ENCODE data around the gene VAV1. TPM values are rescaled to one million over a fixed set of nuclear protein-coding genes. Genes with fewer than 3 reads are reported as not detected.

Gene VAV1
- total and polyA plus RNA-seq, 2 donors (not counting 1 experiment from before 2014, with no cell fraction given): 62.7 to 98.8 TPM

DNA sequence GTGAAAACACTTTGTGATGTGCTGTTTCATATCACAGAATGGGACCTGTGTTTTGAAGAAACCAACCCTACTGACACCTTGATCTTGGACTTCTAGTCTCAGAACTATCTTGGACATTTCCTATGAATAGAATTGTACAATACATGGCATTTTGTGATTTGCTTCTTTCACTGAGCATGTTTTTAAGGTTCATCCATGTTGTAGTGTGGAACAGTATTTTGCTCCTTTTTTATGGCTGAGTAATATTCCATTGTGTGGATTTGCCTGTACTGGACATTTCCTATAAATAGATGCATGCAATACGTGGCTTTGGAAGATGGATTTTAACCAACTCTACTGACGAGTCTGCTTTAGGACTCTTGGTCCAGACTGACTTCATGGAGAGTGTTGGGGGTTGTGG, 46.8 kb downstream of the VAV1 start:
- no peak overlapping the region for H3K27ac Mint-ChIP-seq
- CTCF ChIA-PET: interaction anchor here (1.0 to 1.4 kb wide), 2 partner anchors 11 to 97 kb away, joined by 3 read pairs; no protein-coding TSS in a partner anchor
- Histone ChIP-seq H4K20me1 (ENCODE audit: control insufficient read depth, insufficient read depth, low read length, poor library complexity, severe bottlenecking) (peaks cover 87% of the 10 kb centered on the region), H3K4me3 (ENCODE audit: control extremely low read depth in 1 of 5, extremely low read depth in 1 of 5, insufficient read depth in 1 of 5, low read depth in 2 of 5, low read length in 4 of 5) (no peak overlapping the region), H3K27ac (ENCODE audit: low read length in 2 of 2) (no peak overlapping the region), H3K36me3 (replicated peaks in 1 of 2; ENCODE audit: control extremely low read depth in 1 of 2, control insufficient read depth in 1 of 2, extremely low read depth in 1 of 2, insufficient read depth in 2 of 2, low read length in 1 of 2) (peaks cover 6 to 54% of the 10 kb centered on the region in 2 experiments), H3K9me3 (ENCODE audit: control extremely low read depth in 1 of 3, control insufficient read depth in 2 of 3, insufficient read depth in 1 of 3, low read length in 2 of 3) (peaks cover 0 to 17% (median 1%) of the 10 kb centered on the region in 3 donors), H3K9ac (ENCODE audit: low read length) (no peak overlapping the region), H3K79me2 (ENCODE audit: control insufficient read depth, insufficient read depth, low read length) (peaks cover 91% of the 10 kb centered on the region), H3K27me3 (replicated peaks in 1 of 4; ENCODE audit: control extremely low read depth in 1 of 4, control insufficient read depth in 3 of 4, insufficient read depth in 4 of 4, low read length in 3 of 4) (no peaks in the 10 kb centered on the region), H3K4me2 (replicated peaks; ENCODE audit: low read depth, low read length, poor library complexity, severe bottlenecking) (no peak overlapping the region), H2AFZ (ENCODE audit: insufficient read depth, low read depth, low read length, poor library complexity, severe bottlenecking) (no peak overlapping the region), H3K4me1 (ENCODE audit: control insufficient read depth in 2 of 2, insufficient read depth in 2 of 2, low read length in 2 of 2) (peaks cover 0 to 2% of the 10 kb centered on the region in 2 donors)
- DNase-seq (no peak), ATAC-seq (ENCODE audit: low read depth) (no peak)
- POLR2A ChIA-PET: no interaction called here
- 100% methylated on average over 2 of the region's 2 CpGs for WGBS (ENCODE audit: insufficient coverage)
- TF ChIP-seq CTCF (IDR thresholded peaks at IDR 0.05) (no peak), EZH2 (IDR thresholded peaks at IDR 0.05; ENCODE audit: borderline replicate concordance, insufficient read depth, low read depth, low read length, poor library complexity, severe bottlenecking) (no peak)
- intact Hi-C loops (cut with micrococcal nuclease): no loop called here
- no peak overlapping the region for H3K4me3 Mint-ChIP-seq
- H3K27me3 Mint-ChIP-seq: no peaks in the 10 kb centered on the region
- H3K4me1 Mint-ChIP-seq: peaks cover 21% of the 10 kb centered on the region
- H3K9me3 Mint-ChIP-seq (ENCODE audit: insufficient read depth): peaks cover 3% of the 10 kb centered on the region

DNA sequence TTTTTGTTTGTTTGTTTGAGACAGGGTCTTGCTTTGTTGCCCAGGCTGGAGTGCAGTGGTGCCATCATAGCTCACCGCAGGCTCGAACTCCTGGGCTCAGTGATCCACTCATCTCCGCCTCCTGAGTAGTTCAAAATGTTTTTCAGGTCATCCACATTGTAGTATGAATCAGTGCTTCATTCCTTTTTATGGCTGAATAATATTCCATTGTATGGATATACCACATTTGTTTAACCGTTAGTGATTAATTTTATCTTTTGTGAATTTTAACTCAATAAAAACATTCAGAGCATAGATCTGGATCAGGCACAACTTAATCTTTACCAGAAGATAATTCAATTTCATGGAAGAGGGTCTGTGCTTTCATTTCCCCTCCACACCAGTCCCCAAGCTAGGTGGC, 47.7 kb downstream of the VAV1 start:
- H3K4me1 Mint-ChIP-seq: peaks cover 16% of the 10 kb centered on the region
- no peak for DNase-seq
- no peak overlapping the region for H3K27ac Mint-ChIP-seq
- ATAC-seq (ENCODE audit: low read depth): no peak
- no peak overlapping the region for H3K4me3 ChIP-seq (ENCODE audit: control extremely low read depth in 1 of 5, extremely low read depth in 1 of 5, insufficient read depth in 1 of 5, low read depth in 2 of 5, low read length in 4 of 5)
- no peak overlapping the region for H3K4me3 Mint-ChIP-seq
- intact Hi-C loops (cut with micrococcal nuclease): no loop called here
- H3K9me3 ChIP-seq (ENCODE audit: control extremely low read depth in 1 of 3, control insufficient read depth in 2 of 3, insufficient read depth in 1 of 3, low read length in 2 of 3): peaks cover 0 to 17% (median 1%) of the 10 kb centered on the region in 3 donors
- no peaks in the 10 kb centered on the region for H3K27me3 ChIP-seq (replicated peaks in 1 of 4; ENCODE audit: control extremely low read depth in 1 of 4, control insufficient read depth in 3 of 4, insufficient read depth in 4 of 4, low read length in 3 of 4)
- no peak overlapping the region for H2AFZ ChIP-seq (ENCODE audit: insufficient read depth, low read depth, low read length, poor library complexity, severe bottlenecking)
- peaks cover 91% of the 10 kb centered on the region for H3K79me2 ChIP-seq (ENCODE audit: control insufficient read depth, insufficient read depth, low read length)
- no peak overlapping the region for H3K4me2 ChIP-seq (replicated peaks; ENCODE audit: low read depth, low read length, poor library complexity, severe bottlenecking)
- POLR2A ChIA-PET: no interaction called here
- TF ChIP-seq EZH2 (IDR thresholded peaks at IDR 0.05; ENCODE audit: borderline replicate concordance, insufficient read depth, low read depth, low read length, poor library complexity, severe bottlenecking) (no peak), CTCF (IDR thresholded peaks at IDR 0.05) (no peak)
- no peak overlapping the region for H3K27ac ChIP-seq (ENCODE audit: low read length in 2 of 2)
- H3K9ac ChIP-seq (ENCODE audit: low read length): no peak overlapping the region
- H3K27me3 Mint-ChIP-seq: no peaks in the 10 kb centered on the region
- WGBS (ENCODE audit: insufficient coverage): 100% methylated on average over 1 of the region's 4 CpGs
- H3K36me3 ChIP-seq (replicated peaks in 1 of 2; ENCODE audit: control extremely low read depth in 1 of 2, control insufficient read depth in 1 of 2, extremely low read depth in 1 of 2, insufficient read depth in 2 of 2, low read length in 1 of 2): peaks cover 6 to 61% of the 10 kb centered on the region in 2 experiments
- H3K9me3 Mint-ChIP-seq (ENCODE audit: insufficient read depth): peaks cover 3% of the 10 kb centered on the region
- H3K4me1 ChIP-seq (ENCODE audit: control insufficient read depth in 2 of 2, insufficient read depth in 2 of 2, low read length in 2 of 2): no peaks in the 10 kb centered on the region
- CTCF ChIA-PET: interaction anchor here (0.6 kb wide), 1 partner anchor 392 kb away, joined by 3 read pairs; no protein-coding TSS in a partner anchor
- peaks cover 87% of the 10 kb centered on the region for H4K20me1 ChIP-seq (ENCODE audit: control insufficient read depth, insufficient read depth, low read length, poor library complexity, severe bottlenecking)
